Measurements from ENCODE around the gene SLC25A25.
"Not testable (repeated sequence)": the region's sequence is repeated elsewhere in the genome, so short reads cannot be mapped to it uniquely, and the experiment has no call there.

The SLC25A25 gene

DNA sequence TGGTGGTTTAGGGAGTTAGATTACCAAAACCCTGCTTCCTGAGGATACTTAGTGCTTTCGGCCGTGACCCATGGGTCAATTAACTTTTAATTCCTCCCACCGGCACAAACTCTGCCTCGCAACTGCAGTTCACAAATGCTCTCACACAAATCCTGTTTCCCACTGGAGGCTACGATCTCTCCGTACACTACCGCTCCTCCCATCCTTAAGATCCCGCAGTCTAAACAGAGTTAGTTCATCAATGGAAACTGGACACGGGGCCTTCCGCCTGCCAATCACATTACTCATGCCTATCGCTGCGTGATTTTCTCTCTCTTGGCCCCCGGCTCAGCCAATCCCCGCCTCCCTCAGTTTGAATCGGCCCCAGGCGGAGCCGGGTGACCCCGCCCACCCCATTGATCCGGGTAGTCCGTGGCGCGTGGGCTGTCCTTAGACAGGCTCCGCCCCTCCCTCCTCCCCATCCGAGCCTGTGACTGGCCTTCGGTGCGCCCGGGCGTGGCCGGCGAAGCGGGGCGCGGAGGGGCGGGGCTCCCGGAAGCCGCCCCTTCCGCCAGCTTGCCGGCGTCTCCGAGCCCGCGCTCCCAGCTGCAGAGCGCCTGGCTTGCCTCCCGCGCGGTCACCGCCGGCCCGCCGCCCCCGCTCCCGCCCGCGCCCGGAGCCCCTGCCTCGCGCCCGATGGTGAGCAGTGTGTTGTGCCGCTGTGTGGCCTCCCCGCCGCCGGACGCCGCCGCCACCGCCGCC is at the start of gene SLC25A25:
TSS of gene SLC25A25 (plus strand) at position 588 of the 741 bp plus-strand sequence. CDS start at position 676, 88 bp downstream.
- DNase-seq (ENCODE audit: low read depth) = peak; percentile 96

DNA sequence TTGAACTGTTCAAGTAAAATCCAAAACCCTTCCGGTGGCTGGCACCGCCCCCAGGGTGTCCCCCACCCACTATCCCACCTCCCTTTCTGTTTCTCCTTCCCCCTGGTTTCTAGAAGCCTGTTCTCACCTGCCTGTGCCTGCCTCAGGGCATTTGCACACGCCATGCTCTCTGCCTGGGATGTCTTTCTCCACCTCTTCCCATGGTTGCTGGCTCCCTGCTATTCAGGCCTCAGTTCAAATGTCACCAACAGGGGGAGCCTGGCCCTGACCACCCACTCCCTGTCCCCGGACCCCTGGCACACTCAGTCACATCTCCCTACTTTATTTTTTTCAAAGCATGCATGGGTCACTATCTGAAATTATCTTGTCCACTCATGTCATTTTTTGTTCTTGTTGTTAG is 47.3 kb upstream of the SLC25A25 start:
- DNase-seq (ENCODE audit: low read depth) = no peak

DNA sequence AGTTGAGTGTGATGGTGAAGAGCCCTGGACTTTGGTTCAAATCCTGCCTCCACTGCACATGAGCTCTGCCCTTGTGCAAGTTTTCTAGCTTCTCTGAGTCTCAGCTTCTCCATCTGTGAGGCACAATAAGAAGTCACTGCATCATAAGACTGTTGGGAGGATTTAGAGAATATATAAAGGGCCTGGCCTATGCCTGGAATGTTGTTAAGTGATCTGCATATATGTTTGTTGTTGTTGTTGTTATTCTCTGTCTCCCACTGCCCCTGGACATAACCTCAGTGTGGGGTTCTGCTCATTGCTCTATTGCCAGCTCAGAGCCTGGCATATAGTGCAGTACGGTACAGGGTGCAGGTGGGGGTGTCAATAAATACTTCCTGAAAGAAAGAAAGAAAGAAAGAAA is 46.9 kb upstream of the SLC25A25 start:
- DNase-seq (ENCODE audit: low read depth) = no peak

DNA sequence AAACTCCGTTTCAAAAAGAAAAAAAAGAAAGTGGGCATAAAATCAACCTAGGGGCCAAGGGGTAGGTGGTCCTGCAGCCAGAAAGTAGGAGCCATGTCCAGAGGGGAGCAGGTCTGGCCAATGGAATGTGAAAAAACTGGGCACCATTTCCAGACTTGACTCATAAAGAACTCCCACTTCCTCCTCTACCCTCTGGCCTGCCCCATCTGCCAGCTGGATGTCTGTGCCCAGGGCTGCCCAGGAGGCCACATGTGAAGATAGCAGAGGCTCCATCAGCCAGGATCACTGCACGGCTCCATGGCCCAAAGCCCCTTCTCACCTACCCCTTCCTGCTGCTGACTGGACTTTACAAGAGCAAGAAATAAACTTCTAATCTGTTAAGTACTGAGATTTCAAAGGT is 45.1 kb upstream of the SLC25A25 start:
- DNase-seq (ENCODE audit: low read depth) = no peak

DNA sequence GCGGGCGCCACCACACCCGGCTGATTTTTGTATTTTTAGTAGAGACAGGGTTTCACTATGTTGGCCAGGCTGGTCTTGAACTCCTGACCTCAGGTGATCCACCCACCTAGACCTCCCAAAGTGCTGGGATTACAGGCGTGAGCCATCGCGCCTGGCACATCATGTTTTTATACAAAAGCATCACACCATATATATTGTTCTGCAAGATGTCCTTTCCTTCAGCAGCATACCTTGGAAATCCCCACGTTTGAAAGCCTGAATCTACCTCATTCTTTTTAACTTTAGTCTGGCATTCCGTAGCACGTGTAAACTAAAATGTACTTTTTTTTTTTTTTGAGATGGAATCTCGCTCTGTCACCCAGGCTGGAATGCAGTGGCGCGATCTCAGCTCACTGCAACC is 44.4 kb upstream of the SLC25A25 start:
- not testable (repeated sequence) for DNase-seq (ENCODE audit: low read depth)

DNA sequence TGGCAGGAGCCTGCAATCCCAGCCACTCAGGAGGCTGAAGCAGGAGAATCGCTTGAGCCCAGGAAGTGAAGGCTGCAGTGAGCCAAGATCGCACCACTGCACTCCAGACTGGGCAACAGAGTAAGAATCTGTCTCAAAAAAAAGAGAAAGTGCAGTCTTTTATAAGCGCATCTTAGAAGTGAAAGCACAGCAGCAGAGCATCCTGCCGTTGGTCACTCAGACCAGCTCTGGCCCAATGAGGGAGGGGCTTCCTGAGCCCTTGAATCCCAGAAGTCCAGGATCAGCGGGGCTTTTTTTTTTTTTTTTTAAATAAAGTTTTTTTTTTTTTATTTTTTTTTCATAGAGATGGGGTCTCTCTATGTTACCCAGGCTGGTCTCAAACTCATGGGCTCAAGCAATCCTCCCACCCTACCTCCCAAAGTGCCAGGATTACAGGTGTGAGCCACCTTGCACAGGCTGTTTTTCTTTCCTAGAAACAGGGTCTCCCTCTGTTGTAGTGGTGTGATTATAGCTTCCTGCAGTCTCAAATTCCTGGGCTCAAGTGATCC is 43.2 kb upstream of the SLC25A25 start:
- no peak for DNase-seq (ENCODE audit: low read depth)

DNA sequence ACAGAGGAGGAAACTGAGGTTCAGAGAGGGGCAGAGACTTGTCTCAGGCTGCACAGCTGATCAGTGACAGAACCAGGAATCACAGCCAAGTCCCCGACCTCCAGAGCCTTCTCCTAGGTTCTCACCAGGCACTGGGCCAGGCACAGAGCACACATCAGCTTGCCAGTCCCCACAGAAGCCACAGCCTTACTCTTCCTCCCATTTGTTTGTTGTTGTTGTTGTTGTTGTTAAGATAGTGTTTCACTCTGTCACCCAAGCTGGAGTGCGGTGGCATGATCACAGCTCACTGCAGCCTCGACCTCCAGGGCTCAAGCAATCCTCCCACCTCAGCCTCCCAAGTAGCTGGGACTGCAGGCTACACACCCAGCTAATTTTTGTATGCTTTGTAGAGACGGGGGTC is 42.3 kb upstream of the SLC25A25 start:
- no peak for DNase-seq (ENCODE audit: low read depth)

DNA sequence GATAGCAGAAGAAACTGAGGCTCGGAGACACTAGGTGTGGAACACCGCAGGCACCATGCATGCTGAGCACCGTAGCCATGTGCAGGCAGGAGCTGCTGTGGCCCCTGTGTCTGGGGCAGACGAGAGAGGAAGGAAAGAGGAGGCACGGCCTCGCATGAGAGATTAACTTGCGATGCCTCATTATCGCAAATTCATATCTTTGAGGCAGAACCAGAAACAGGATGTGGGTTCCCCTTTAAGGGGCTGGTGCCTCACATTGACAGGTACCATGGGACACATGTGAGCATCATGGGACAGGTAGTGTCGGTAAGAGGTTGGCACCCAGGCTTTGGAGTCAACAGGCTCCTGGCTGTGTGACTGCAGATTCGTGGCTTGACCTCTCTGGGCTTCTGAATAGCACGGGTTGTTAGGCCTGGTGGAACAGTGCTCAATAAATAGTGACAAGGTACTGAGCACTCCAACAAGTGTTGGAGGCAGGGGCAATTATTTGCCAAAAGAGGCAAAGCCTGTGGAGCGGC is 41.7 kb upstream of the SLC25A25 start:
- no peak for DNase-seq (ENCODE audit: low read depth)

DNA sequence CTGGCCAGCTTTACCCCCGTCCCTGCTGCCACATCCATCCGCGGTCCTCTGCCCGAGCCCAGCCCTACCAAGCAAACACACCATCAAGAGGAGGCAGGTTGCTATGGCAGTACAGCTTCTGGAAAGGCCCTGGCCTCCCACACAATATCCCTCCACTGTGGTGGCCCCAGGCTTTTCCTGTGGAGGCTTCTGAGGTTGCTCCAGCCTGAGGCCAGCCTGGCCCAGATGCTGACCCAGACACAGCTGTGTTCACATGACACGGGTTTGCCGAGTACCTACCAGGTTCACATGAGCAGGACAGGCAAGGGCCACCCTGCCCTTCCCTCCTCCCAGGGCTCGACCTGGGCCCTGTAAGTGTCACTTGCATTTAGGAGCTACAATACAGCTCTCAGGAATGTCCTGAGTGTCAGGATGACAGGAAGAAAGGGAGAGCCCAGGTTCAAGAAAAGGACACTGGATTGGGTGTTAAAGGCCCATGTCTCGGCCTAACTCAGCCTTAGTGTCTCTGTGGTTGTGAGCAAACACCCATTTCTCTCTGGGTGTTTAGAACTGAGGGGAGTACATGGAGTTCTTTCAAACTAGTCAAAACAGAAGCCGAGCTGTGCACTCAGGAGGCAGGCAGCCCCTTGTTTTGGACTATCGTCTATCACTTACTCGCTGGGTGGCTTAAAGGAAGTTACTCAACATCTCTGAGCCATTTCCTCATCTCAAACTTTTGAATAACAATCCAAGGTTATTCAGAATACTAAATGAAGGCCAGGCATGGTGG is 41.1 kb upstream of the SLC25A25 start:
- DNase-seq (ENCODE audit: low read depth) = no peak

DNA sequence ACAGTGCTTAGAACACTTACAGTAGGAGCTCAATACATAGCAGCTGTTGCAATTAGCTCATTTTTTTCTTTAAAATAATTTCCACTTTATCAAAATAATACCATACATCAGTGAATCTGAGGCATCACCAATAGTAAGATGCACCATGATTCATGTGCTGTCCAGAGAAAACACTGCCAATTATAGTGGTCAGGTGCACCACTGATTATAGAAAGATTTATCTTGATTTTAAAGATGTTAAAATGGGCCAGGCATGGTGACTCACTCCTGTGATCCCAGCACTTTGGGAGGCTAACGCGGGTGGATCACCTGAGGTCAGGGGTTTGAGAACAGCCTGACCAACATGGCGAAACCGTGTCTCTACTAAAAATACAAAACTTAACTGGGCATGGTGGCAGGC is 40.3 kb upstream of the SLC25A25 start:
- DNase-seq (ENCODE audit: low read depth) = no peak

DNA sequence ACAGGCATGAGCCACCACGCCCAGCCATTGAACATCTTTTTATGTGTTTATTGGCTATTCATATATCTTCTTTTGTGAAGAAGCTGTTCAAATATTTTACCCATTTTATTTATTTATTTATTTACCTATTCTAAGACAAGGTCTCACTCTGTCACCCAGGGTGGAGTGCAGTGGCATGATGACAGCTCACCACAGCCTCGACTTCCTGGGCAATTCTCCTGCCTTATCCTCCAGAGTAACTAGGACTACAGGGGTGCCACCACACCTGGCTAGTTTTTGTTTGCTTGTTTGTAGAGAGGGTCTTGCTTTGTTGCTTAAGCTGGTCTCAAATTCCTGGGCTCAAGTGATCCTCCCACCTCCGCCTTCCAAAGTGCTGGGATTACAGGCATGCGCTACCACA is 34.4 kb upstream of the SLC25A25 start:
- DNase-seq (ENCODE audit: low read depth) = no peak

DNA sequence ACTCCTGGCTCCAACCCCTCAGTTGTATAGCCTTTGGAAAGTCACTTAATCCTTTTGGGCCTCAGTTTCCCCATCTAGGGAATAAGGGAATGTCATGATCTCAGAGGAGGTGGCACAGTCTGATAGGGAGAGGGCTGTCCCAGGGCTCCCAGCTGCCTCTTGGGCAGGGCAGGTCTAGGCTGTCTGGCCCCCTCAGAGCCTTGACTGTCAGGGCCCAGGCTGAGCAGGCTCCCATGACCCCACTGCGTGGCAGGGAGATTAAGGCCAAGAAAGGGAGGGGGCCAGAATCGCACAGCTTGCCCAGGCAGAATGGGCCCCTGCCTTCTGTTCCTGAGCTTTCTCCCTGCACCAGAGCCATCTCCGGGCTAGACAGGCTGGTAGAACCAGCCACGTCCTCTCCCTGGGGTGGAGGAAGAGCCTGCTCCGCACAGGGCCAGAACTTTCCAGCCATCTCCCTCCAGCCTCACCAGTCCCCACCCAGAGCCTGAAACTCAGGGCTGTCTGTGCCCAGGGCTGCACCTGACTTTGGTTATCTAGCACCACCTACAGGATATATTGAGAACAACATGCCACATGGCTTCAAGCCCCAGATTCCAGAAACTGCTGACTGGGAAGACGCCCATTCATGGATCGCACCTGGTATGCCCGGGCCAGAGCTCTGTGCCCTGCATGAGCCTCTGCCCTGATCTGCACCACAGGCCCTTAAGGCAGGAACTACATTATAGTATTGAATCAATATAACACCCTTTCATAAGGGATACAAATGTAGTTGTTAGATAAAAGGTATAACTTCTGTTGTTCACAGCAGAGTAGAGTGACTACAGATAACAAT is 33.0 kb upstream of the SLC25A25 start:
- peak; percentile 39 for DNase-seq (ENCODE audit: low read depth)

DNA sequence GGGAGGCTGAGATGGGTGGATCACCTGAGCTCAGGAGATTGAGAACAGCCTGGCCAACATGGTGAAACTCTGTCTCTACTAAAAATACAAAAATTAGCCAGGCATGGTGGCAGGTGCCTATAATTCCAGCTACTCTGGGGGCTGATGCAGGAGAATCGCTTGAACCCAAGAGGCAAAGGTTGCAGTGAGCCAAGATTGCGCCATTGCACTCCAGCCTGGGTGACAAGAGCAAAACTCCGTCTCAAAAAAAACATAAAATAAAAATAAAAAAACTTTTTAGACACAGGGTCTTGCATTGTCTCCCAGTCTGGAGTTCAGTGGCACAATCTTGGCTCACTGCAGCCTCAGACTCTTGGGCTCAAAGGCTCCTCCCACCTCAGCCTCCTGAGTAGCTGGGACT is 31.5 kb upstream of the SLC25A25 start:
- DNase-seq (ENCODE audit: low read depth) = not testable (repeated sequence)

DNA sequence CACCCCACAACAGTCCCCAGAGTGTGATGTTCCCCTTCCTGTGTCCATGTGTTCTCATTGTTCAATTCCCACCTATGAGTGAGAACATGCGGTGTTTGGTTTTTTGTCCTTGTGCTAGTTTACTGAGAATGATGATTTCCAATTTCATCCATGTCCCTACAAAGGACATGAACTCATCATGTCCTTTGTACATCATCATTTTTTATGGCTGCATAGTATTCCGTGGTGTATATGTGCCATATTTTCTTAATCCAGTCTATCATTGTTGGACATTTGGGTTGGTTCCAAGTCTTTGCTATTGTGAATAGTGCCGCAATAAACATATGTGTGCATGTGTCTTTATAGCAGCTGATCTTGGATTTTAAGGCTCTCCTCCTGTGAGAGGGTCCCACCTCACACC is 27.2 kb upstream of the SLC25A25 start:
- DNase-seq (ENCODE audit: low read depth) = not testable (repeated sequence)

DNA sequence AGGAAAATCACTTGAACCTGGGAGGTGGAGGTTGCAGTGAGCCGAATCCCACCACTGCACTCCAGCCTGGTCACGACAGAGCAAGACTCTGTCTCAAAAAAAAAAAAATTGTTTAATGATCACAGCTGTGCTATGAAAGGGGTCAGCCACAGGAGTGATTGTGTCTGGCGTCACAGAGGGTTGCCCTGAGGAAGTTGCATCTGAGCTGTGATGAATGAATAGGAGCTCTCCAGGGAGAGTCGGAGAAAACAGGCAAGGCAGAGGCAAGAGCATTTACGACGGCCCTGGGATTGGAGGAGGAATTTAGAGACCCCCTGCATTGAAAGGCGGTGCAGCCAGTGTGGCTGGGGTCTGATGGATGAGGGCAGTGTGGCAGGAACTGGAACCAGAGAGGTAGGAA is 26.0 kb upstream of the SLC25A25 start:
- no peak for DNase-seq (ENCODE audit: low read depth)

DNA sequence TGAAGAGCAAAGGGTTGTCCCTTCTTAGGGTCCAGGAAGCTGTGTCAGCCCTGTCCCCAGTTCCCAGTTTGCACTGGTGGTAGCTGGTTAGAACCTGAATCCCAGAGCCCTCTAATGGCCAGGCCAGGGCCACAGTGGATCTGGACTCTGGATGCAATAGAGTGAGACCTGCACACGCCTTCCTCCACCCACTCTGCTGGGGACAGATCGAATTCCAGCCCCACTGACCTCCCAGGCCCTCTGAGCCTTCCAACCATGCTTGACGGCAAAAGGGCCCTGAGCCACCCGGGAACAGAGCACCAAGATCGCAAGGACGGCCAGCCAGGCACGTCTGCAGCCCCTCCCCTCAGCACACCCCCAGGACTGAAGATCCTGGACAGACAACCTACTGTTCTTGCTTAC is 24.6 kb upstream of the SLC25A25 start:
- DNase-seq (ENCODE audit: low read depth) = no peak

DNA sequence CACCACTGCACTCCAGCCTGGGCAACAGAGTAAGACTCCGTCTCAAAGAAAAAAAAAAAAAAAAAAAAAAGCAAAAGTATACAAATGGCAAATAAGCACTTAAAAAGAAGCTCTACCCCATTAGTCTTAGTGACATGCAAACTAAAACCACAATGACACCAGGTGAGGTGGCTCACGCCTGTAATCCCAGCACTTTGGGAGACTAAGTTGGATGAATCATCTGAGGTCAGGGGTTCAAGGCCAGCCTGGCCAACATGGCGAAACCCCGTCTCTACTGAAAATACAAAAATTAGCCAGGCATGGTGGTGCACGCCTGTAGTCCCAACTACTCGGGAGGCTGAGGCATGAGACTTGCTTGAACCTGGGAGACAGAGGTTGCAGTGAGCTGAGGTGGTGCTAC is 22.6 kb upstream of the SLC25A25 start:
- not testable (repeated sequence) for DNase-seq (ENCODE audit: low read depth)

DNA sequence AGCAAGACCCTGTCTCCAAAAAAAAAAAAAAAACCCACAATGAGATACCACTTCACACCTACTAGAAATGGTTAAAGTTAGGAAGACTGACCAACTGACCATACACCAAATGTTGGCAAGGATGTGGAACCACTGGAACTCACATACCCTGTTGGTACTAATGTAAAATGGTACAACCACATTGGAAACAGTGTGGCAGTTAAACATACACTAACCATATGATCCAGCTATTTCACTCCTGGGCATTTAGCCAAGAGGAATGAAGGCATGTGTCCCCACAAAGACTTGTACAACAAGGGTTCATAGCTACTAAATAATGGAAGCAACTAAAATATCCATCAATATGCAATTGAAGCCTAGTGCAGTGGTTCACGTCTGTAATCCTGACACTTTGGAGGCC is 22.2 kb upstream of the SLC25A25 start:
- DNase-seq (ENCODE audit: low read depth) = no peak

DNA sequence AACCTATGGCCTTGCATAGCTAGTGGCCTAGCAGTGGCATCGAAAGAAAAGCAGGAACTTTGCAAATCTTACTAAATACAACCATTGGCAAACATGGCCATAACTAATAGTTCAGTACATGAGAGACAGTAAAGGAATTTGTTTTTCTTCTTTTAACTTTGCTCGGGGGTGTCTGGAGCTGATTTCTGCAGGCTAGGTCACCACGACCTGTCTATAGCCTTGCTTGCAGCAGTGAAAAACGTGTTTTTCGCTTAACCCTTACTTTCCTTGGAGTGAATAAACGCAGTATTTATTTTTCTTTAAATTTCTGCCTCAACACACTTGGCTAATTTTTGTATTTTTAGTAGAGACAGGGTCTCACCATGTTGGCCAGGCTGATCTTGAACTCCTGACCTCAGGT is 20.8 kb upstream of the SLC25A25 start:
- no peak for DNase-seq (ENCODE audit: low read depth)

DNA sequence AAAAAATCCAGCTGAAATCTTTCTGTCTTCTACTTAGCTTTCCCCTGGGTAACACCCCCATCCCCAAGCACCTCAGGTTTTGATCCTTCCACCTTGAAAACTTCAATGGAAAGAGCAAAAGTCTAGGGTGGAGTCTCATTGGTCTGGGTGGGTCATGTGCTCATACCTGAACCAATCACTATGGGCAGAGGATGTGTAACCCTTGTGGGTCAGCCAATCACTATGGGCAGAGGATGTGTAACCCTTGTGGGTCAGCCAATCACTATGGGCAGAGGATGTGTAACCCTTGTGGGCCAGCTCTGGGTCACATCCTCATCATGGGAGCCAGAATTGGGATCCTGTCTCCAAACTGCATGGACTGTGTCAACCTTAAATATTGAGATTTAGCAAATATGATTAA is 19.4 kb upstream of the SLC25A25 start:
- DNase-seq (ENCODE audit: low read depth) = no peak

DNA sequence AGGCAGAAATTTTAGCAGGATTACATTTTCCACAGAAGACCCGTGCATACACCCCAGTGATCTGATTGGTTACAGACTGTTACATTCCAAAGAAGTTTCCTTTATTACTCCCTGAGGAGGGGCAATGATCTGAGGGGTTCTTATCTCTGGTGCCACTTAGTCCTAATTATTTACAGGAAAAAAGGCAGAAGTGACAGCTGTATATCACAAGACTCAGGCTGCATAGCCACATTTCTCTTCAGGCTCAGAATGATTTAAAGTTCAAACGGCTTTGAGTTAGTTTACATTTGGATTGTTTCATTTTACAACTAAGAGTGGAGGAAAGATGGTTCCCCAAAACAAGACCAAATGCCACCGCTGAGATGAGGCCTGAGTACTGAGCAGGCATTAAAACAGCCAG is 18.2 kb upstream of the SLC25A25 start:
- no peak for DNase-seq (ENCODE audit: low read depth)

Measured in HS-5 (cell line).